Activated CD4-positive, alpha-beta T cell treated with anti-CD3 and anti-CD28 coated beads, Interleukin-2, amount 10 ng/mL, durations not matched to agents 24 days and 14 days (primary cell): Measurements from ENCODE around the gene UGT1A10. TPM values are rescaled to one million over a fixed set of nuclear protein-coding genes. Genes with fewer than 3 reads are reported as not detected.
"Not testable (repeated sequence)": the region's sequence is repeated elsewhere in the genome, so short reads cannot be mapped to it uniquely, and the experiment has no call there.

Experiments used
- DNase-seq: peaks from one replicate; pipeline ENCODE4 v3.0.0; 2022
- H3K27ac Mint-ChIP-seq: one replicate; pipeline ENCODE4 v1.8.0; 2022; ENCODE audit warnings: mild to moderate bottlenecking, mixed read lengths
- H3K27me3 Mint-ChIP-seq: one replicate; pipeline ENCODE4 v1.8.0; 2022; ENCODE audit warnings: mixed read lengths
- H3K36me3 Mint-ChIP-seq: one replicate; pipeline ENCODE4 v1.8.0; 2022; ENCODE audit warnings: low read depth, mild to moderate bottlenecking, mixed read lengths
- H3K4me1 Mint-ChIP-seq: one replicate; pipeline ENCODE4 v1.8.0; 2021; ENCODE audit warnings: mixed read lengths
- H3K4me3 Mint-ChIP-seq: one replicate; pipeline ENCODE4 v1.8.0; 2022; ENCODE audit warnings: mild to moderate bottlenecking, moderate library complexity, mixed read lengths
- H3K9me3 Mint-ChIP-seq: one replicate; pipeline ENCODE4 v1.8.0; 2021; ENCODE audit warnings: mixed read lengths
- intact Hi-C: fragments of 100-400 bp; cut with micrococcal nuclease; formaldehyde crosslinking; loops from one replicate; pipeline ENCODE4 v1.15.1; 2023
- total RNA-seq: library from RNA; stranded (reverse); gene quantifications from 2 replicates; pipeline ENCODE4 v1.2.3, GENCODE V29; 2022

Gene UGT1A10
- total RNA-seq, 1 donor from 2014 or later = not detected

- Mint-ChIP-seq H3K27me3 (peaks cover 16% of the 10 kb centered on the region), H3K4me3 (no peak overlapping the region), H3K9me3 (peaks cover 10% of the 10 kb centered on the region), H3K4me1 (no peaks in the 10 kb centered on the region), H3K27ac (no peak overlapping the region), H3K36me3 (no peaks in the 10 kb centered on the region)
- no peak for DNase-seq
- intact Hi-C loops = no loop called here
These were observed 8.8 kb upstream of the UGT1A10 start for GRCh38 chr2:233627331-233628025.

GRCh38 chr2:233638836-233639235 is 2.6 kb downstream of the UGT1A10 start:
- H3K4me1 Mint-ChIP-seq = no peaks in the 10 kb centered on the region
- peaks cover 8% of the 10 kb centered on the region for H3K27me3 Mint-ChIP-seq
- H3K9me3 Mint-ChIP-seq = no peaks in the 10 kb centered on the region
- H3K27ac Mint-ChIP-seq = no peak overlapping the region
- H3K36me3 Mint-ChIP-seq = no peaks in the 10 kb centered on the region
- H3K4me3 Mint-ChIP-seq = no peak overlapping the region
- intact Hi-C loops = no loop called here
- no peak for DNase-seq

- no peaks in the 10 kb centered on the region for H3K4me1 Mint-ChIP-seq
- no peak overlapping the region for H3K27ac Mint-ChIP-seq
- peaks cover 3% of the 10 kb centered on the region for H3K27me3 Mint-ChIP-seq
- no peaks in the 10 kb centered on the region for H3K36me3 Mint-ChIP-seq
- no peaks in the 10 kb centered on the region for H3K9me3 Mint-ChIP-seq
- no peak for DNase-seq
- H3K4me3 Mint-ChIP-seq = no peak overlapping the region
- intact Hi-C loops = no loop called here
These were observed 3.6 kb downstream of the UGT1A10 start for GRCh38 chr2:233639860-233640259.

GRCh38 chr2:233643128-233643527 is 6.9 kb downstream of the UGT1A10 start:
- DNase-seq = no peak
- intact Hi-C loops = no loop called here
- H3K4me1 Mint-ChIP-seq = no peaks in the 10 kb centered on the region
- no peaks in the 10 kb centered on the region for H3K36me3 Mint-ChIP-seq
- no peak overlapping the region for H3K4me3 Mint-ChIP-seq
- H3K9me3 Mint-ChIP-seq = peaks cover 5% of the 10 kb centered on the region
- H3K27ac Mint-ChIP-seq = no peak overlapping the region
- H3K27me3 Mint-ChIP-seq = peaks cover 3% of the 10 kb centered on the region

- H3K4me3 Mint-ChIP-seq, H3K9me3 Mint-ChIP-seq, intact Hi-C loops, H3K27me3 Mint-ChIP-seq, H3K36me3 Mint-ChIP-seq, H3K27ac Mint-ChIP-seq, H3K4me1 Mint-ChIP-seq, DNase-seq: not testable (repeated sequence)
These were observed 9.8 kb downstream of the UGT1A10 start for GRCh38 chr2:233646033-233646432.

GRCh38 chr2:233650981-233651380 is 14.7 kb downstream of the UGT1A10 start:
- Mint-ChIP-seq H3K4me3 (no peak overlapping the region), H3K4me1 (no peaks in the 10 kb centered on the region), H3K36me3 (no peaks in the 10 kb centered on the region), H3K27me3 (peaks cover 14% of the 10 kb centered on the region), H3K27ac (no peak overlapping the region), H3K9me3 (peaks cover 5% of the 10 kb centered on the region)
- no peak for DNase-seq
- intact Hi-C loops = no loop called here

- peaks cover 3% of the 10 kb centered on the region for H3K9me3 Mint-ChIP-seq
- no peak overlapping the region for H3K27ac Mint-ChIP-seq
- no peaks in the 10 kb centered on the region for H3K36me3 Mint-ChIP-seq
- H3K4me3 Mint-ChIP-seq = no peak overlapping the region
- intact Hi-C loops = no loop called here
- H3K4me1 Mint-ChIP-seq = no peaks in the 10 kb centered on the region
- DNase-seq = no peak
- peaks cover 14% of the 10 kb centered on the region for H3K27me3 Mint-ChIP-seq
These were observed 15.2 kb downstream of the UGT1A10 start for GRCh38 chr2:233651430-233651829.

GRCh38 chr2:233654501-233654900 is 18.3 kb downstream of the UGT1A10 start:
- intact Hi-C loops = no loop called here
- peaks cover 22% of the 10 kb centered on the region for H3K27me3 Mint-ChIP-seq
- no peak overlapping the region for H3K4me3 Mint-ChIP-seq

GRCh38 chr2:233655043-233655442 is 18.8 kb downstream of the UGT1A10 start:
- intact Hi-C loops = no loop called here
- Mint-ChIP-seq H3K4me1 (no peaks in the 10 kb centered on the region), H3K36me3 (no peaks in the 10 kb centered on the region), H3K9me3 (no peaks in the 10 kb centered on the region), H3K4me3 (no peak overlapping the region), H3K27ac (no peak overlapping the region), H3K27me3 (peaks cover 27% of the 10 kb centered on the region)
- no peak for DNase-seq

More at GRCh38 chr2:233654501-233654900, 18.3 kb downstream of the UGT1A10 start:
- Mint-ChIP-seq H3K36me3 (no peaks in the 10 kb centered on the region), H3K4me1 (no peaks in the 10 kb centered on the region), H3K27ac (no peak overlapping the region), H3K9me3 (no peaks in the 10 kb centered on the region)
- DNase-seq = no peak

- peaks cover 31% of the 10 kb centered on the region for H3K27me3 Mint-ChIP-seq
- DNase-seq, H3K27ac Mint-ChIP-seq, intact Hi-C loops, H3K4me3 Mint-ChIP-seq, H3K9me3 Mint-ChIP-seq, H3K36me3 Mint-ChIP-seq, H3K4me1 Mint-ChIP-seq: not testable (repeated sequence)
These were observed 19.7 kb downstream of the UGT1A10 start for GRCh38 chr2:233655943-233656342.

- H3K36me3 Mint-ChIP-seq = no peaks in the 10 kb centered on the region
- no peak for DNase-seq
- H3K4me3 Mint-ChIP-seq = no peak overlapping the region
- peaks cover 31% of the 10 kb centered on the region for H3K27me3 Mint-ChIP-seq
- intact Hi-C loops = no loop called here
- H3K27ac Mint-ChIP-seq = no peak overlapping the region
- H3K9me3 Mint-ChIP-seq = no peaks in the 10 kb centered on the region
- no peaks in the 10 kb centered on the region for H3K4me1 Mint-ChIP-seq
These were observed 20.2 kb downstream of the UGT1A10 start for GRCh38 chr2:233656443-233656842.

- H3K27me3 Mint-ChIP-seq = peaks cover 26% of the 10 kb centered on the region
- H3K27ac Mint-ChIP-seq = no peak overlapping the region
- no peaks in the 10 kb centered on the region for H3K4me1 Mint-ChIP-seq
- H3K9me3 Mint-ChIP-seq = no peaks in the 10 kb centered on the region
- intact Hi-C loops = no loop called here
- H3K36me3 Mint-ChIP-seq = no peaks in the 10 kb centered on the region
- no peak overlapping the region for H3K4me3 Mint-ChIP-seq
- DNase-seq = no peak
These were observed 22.4 kb downstream of the UGT1A10 start for GRCh38 chr2:233658610-233659009.

- H3K9me3 Mint-ChIP-seq = peaks cover 11% of the 10 kb centered on the region
- H3K36me3 Mint-ChIP-seq = no peaks in the 10 kb centered on the region
- intact Hi-C loops = no loop called here
- H3K4me1 Mint-ChIP-seq = no peaks in the 10 kb centered on the region
- no peak overlapping the region for H3K27ac Mint-ChIP-seq
- H3K4me3 Mint-ChIP-seq = no peak overlapping the region
- H3K27me3 Mint-ChIP-seq = peaks cover 16% of the 10 kb centered on the region
- no peak for DNase-seq
These were observed 27.7 kb downstream of the UGT1A10 start for GRCh38 chr2:233663911-233664310.

- no peaks in the 10 kb centered on the region for H3K36me3 Mint-ChIP-seq
- no peaks in the 10 kb centered on the region for H3K4me1 Mint-ChIP-seq
- intact Hi-C loops = no loop called here
- DNase-seq = no peak
- no peak overlapping the region for H3K27ac Mint-ChIP-seq
- peaks cover 14% of the 10 kb centered on the region for H3K9me3 Mint-ChIP-seq
- peaks cover 12% of the 10 kb centered on the region for H3K27me3 Mint-ChIP-seq
- no peak overlapping the region for H3K4me3 Mint-ChIP-seq
These were observed 32.5 kb downstream of the UGT1A10 start for GRCh38 chr2:233668605-233669260.
